B cell (primary cell): Measurements from ENCODE around the gene ENG. TPM values are rescaled to one million over a fixed set of nuclear protein-coding genes. Genes with fewer than 3 reads are reported as not detected.

ENCODE experiments used
- ATAC-seq: fragments of 200-7000 bp; cut with Tn5 transposase; one replicate; pipeline ENCODE4 v1.10.0; 2021; ENCODE audit warnings: low read depth, mild to moderate bottlenecking, moderate number of reproducible peaks, moderate library complexity
- CTCF ChIA-PET: fragments of 350-600 bp; sonication (Branson Sonifier 250); formaldehyde crosslinking; loops from one replicate; lab custom pipeline; 2021; ENCODE audit warnings: antibody characterized with exemption, inconsistent platforms; lab: Charles Lee
- POLR2A ChIA-PET: fragments of 350-600 bp; sonication (Branson Sonifier 250); formaldehyde crosslinking; loops from one replicate; lab custom pipeline; 2021; ENCODE audit warnings: antibody characterized with exemption; lab: Charles Lee
- DNase-seq: peaks from one replicate; pipeline ENCODE4 v3.0.0; 2013
- H2AFZ ChIP-seq: 2 replicates; pipeline ENCODE4 v1.6.1; 2012; ENCODE audit warnings: mild to moderate bottlenecking, low read depth, low read length; ENCODE audit not compliant: insufficient read depth, poor library complexity, severe bottlenecking
- H3K27ac ChIP-seq, 2 donors: 1 replicate in 1 of 2; 2 replicates in 1 of 2; pipeline ENCODE4 v1.5.1; 2012 to 2013; ENCODE audit warnings: low read length in 2 of 2, mild to moderate bottlenecking in 2 of 2, moderate library complexity in 1 of 2
- H3K27me3 ChIP-seq, 4 experiments: fragments of 200-600 bp in 1 of 4; sonication (generic) in 1 of 4; replicated peaks in 1 of 4; 1 replicate in 2 of 4; 2 replicates in 2 of 4; pipeline versions ENCODE4 v1.6.1 to v1.7.0; 2013 to 2016; ENCODE audit warnings: low read length in 3 of 4, mild to moderate bottlenecking in 2 of 4, mixed read lengths in 1 of 4, moderate library complexity in 1 of 4; ENCODE audit not compliant: insufficient read depth in 4 of 4, control insufficient read depth in 3 of 4; ENCODE audit errors: control extremely low read depth in 1 of 4
- H3K36me3 ChIP-seq, 2 experiments: replicated peaks in 1 of 2; 1 replicate in 1 of 2; 2 replicates in 1 of 2; pipeline versions ENCODE4 v1.6.1 to v1.7.1; 2013; ENCODE audit warnings: low read length in 1 of 2; ENCODE audit not compliant: insufficient read depth in 2 of 2, control insufficient read depth in 1 of 2; ENCODE audit errors: control extremely low read depth in 1 of 2, extremely low read depth in 1 of 2
- H3K4me1 ChIP-seq, 2 donors: fragments of 200-600 bp in 1 of 2; sonication (generic) in 1 of 2; 1 replicate in 1 of 2; 2 replicates in 1 of 2; pipeline versions ENCODE4 v1.5.1 to v1.6.1; 2013 to 2017; ENCODE audit warnings: low read length in 2 of 2; ENCODE audit not compliant: control insufficient read depth in 2 of 2, insufficient read depth in 2 of 2
- H3K4me2 ChIP-seq: replicated peaks from 2 replicates; pipeline ENCODE3; 2012; ENCODE audit warnings: mild to moderate bottlenecking, low read depth, low read length; ENCODE audit not compliant: poor library complexity, severe bottlenecking
- H3K4me3 ChIP-seq, 5 experiments: fragments of 200-600 bp in 1 of 5; sonication (generic) in 1 of 5; 1 replicate in 3 of 5; 2 replicates in 2 of 5; pipeline versions ENCODE4 v1.5.1 to v1.7.0; 2011 to 2016; ENCODE audit warnings: low read length in 4 of 5, mild to moderate bottlenecking in 4 of 5, low read depth in 2 of 5, control low read depth in 1 of 5, moderate library complexity in 1 of 5; ENCODE audit not compliant: insufficient read depth in 1 of 5; ENCODE audit errors: control extremely low read depth in 1 of 5, extremely low read depth in 1 of 5
- H3K79me2 ChIP-seq: fragments of 200-600 bp; sonication (generic); one replicate; pipeline ENCODE4 v1.6.0; 2016; ENCODE audit warnings: low read length; ENCODE audit not compliant: control insufficient read depth, insufficient read depth
- H3K9ac ChIP-seq: fragments of 200-600 bp; sonication (generic); 2 replicates; pipeline ENCODE4 v1.6.1; 2017; ENCODE audit warnings: mild to moderate bottlenecking, low read length, moderate library complexity
- H3K9me3 ChIP-seq, 3 donors: one replicate each; pipeline versions ENCODE4 v1.6.1 to v1.7.1; 2013; ENCODE audit warnings: low read length in 2 of 3; ENCODE audit not compliant: control insufficient read depth in 2 of 3, insufficient read depth in 1 of 3; ENCODE audit errors: control extremely low read depth in 1 of 3
- H4K20me1 ChIP-seq: 2 replicates; pipeline ENCODE4 v1.6.0; 2012; ENCODE audit warnings: mild to moderate bottlenecking, low read length; ENCODE audit not compliant: insufficient read depth, control insufficient read depth, poor library complexity, severe bottlenecking
- H3K27ac Mint-ChIP-seq: one replicate; pipeline ENCODE4 v1.8.0; 2021; ENCODE audit warnings: mixed read lengths
- H3K27me3 Mint-ChIP-seq: one replicate; pipeline ENCODE4 v1.8.0; 2021; ENCODE audit warnings: mixed read lengths
- H3K4me1 Mint-ChIP-seq: one replicate; pipeline ENCODE4 v1.8.0; 2021; ENCODE audit warnings: mixed read lengths
- H3K4me3 Mint-ChIP-seq: one replicate; pipeline ENCODE4 v1.8.0; 2021; ENCODE audit warnings: mixed read lengths
- H3K9me3 Mint-ChIP-seq: one replicate; pipeline ENCODE4 v1.8.0; 2022; ENCODE audit warnings: mixed read lengths; ENCODE audit not compliant: insufficient read depth
- EZH2 ChIP-seq: IDR thresholded peaks from 2 replicates; pipeline ENCODE4 v1.6.1; 2012; ENCODE audit warnings: borderline replicate concordance, low read depth, mild to moderate bottlenecking, moderate library complexity, low read length; ENCODE audit not compliant: insufficient read depth, poor library complexity, severe bottlenecking
- WGBS: methylation state at CpG from one replicate; pipeline ENCODE4 v1.1.5; 2013; ENCODE audit warnings: missing lambda C conversion rate; ENCODE audit not compliant: insufficient coverage; 5-methylcytosine and 5-hydroxymethylcytosine counted together
- intact Hi-C: fragments of 100-400 bp; cut with micrococcal nuclease; formaldehyde crosslinking; loops from one replicate; pipeline ENCODE4 v1.10.0; 2022
- polyA plus RNA-seq: library from polyadenylated mRNA; depleted of rRNA; stranded (reverse); fragments of >200 nt; gene quantifications from 2 replicates; pipeline ENCODE4 v1.2.3, GENCODE V29; 2012
- total RNA-seq, 2 donors: library from RNA; stranded (reverse); fragments of 120-200 nt in 1 of 2; gene quantifications; 1 replicate in 1 of 2; 2 replicates in 1 of 2; pipeline versions ENCODE4 v1.2.3 to v1.2.4, GENCODE V29; 2013 to 2022
- TF ChIP-seq, protein P1 (sequence below): fragments of 200-600 bp; IDR thresholded peaks from one replicate; pipeline ENCODE4 v1.8.0; 2022; ENCODE audit warnings: antibody characterized with exemption, mild to moderate bottlenecking

Gene ENG
- total and polyA plus RNA-seq, 2 donors (not counting 1 experiment from before 2014, with no cell fraction given) = 5.4 to 12.6 TPM

DNA sequence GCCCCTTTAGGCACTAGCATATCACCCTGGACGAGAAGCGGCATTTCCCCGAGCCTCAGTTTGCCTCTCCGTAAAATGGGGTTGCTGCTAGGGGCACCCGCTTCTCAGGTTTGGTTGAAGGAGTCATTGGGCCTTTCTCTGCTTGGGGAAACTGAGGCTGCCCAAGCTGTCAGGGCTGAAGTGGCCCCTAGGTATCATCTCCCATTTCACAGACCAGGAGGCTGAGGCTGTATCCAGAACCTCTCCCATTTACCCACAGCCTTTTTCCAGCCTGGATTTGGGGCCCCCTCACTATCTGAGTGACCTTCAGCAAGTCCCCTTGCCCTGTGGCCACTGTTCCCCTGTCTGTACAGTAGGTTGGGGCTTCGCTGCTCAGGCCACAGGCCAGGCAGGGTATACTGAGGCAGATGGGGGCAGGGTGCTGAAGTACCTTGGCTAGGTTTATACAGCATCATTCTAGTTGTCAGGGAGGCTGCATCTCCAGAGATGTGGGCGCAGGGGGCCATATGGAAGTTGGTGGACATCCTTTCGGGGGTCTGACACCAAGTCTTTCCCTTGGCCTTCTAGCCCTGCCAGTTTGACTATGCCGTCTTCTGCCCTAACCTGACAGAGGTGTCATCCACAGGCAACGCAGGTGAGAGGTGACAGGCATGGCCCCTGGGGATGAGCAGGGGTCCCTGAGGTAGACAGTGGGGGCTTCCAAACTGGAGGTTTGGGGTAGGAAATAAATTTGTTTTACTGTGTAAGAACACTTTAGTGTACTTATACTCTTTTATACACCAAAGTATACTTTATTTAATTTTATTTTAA lies 43.9 kb downstream of the ENG start:
- Histone ChIP-seq H3K4me1 (no peaks in the 10 kb centered on the region), H3K27ac (no peak overlapping the region), H4K20me1 (no peaks in the 10 kb centered on the region), H3K79me2 (peaks cover 21% of the 10 kb centered on the region), H3K9ac (no peak overlapping the region), H3K4me2 (no peak overlapping the region), H3K36me3 (peaks cover 0 to 71% of the 10 kb centered on the region in 2 experiments), H3K27me3 (no peaks in the 10 kb centered on the region), H2AFZ (no peak overlapping the region), H3K9me3 (no peaks in the 10 kb centered on the region), H3K4me3 (no peak overlapping the region)
- WGBS = 92% methylated on average over 7 of the region's 10 CpGs
- peaks cover 2% of the 10 kb centered on the region for H3K4me1 Mint-ChIP-seq
- ChIA-PET POLR2A (no interaction called here), CTCF (no interaction called here)
- DNase-seq (no peak), ATAC-seq (no peak)
- no peak overlapping the region for H3K4me3 Mint-ChIP-seq
- H3K9me3 Mint-ChIP-seq = no peaks in the 10 kb centered on the region
- H3K27ac Mint-ChIP-seq = no peak overlapping the region
- no peaks in the 10 kb centered on the region for H3K27me3 Mint-ChIP-seq
- TF ChIP-seq, protein P1, sequence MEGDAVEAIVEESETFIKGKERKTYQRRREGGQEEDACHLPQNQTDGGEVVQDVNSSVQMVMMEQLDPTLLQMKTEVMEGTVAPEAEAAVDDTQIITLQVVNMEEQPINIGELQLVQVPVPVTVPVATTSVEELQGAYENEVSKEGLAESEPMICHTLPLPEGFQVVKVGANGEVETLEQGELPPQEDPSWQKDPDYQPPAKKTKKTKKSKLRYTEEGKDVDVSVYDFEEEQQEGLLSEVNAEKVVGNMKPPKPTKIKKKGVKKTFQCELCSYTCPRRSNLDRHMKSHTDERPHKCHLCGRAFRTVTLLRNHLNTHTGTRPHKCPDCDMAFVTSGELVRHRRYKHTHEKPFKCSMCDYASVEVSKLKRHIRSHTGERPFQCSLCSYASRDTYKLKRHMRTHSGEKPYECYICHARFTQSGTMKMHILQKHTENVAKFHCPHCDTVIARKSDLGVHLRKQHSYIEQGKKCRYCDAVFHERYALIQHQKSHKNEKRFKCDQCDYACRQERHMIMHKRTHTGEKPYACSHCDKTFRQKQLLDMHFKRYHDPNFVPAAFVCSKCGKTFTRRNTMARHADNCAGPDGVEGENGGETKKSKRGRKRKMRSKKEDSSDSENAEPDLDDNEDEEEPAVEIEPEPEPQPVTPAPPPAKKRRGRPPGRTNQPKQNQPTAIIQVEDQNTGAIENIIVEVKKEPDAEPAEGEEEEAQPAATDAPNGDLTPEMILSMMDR = no peak
- no peak for TF ChIP-seq EZH2
- intact Hi-C loops = no loop called here
